SK-N-SH treated with all-trans-retinoic acid at 6 μM for 48 hours (cell line): ENCODE measurements around the gene IFNA6.

Experiments
- ARNTL ChIP-seq: fragments of 450-650 bp; formaldehyde crosslinking; IDR thresholded peaks from 2 replicates; pipeline ENCODE4 v1.5.0; 2020; ENCODE audit warnings: low read depth, mild to moderate bottlenecking, moderate library complexity, borderline replicate concordance
- CREB5 ChIP-seq: fragments of 250-450 bp; sonication (Bioruptor Pico); IDR thresholded peaks from 2 replicates; pipeline ENCODE4 v1.5.1; 2020; ENCODE audit warnings: low read depth, mild to moderate bottlenecking, moderate library complexity
- GLIS3 ChIP-seq: fragments of 250-450 bp; sonication (Bioruptor Pico); IDR thresholded peaks from 2 replicates; pipeline ENCODE4 v1.5.0; 2020; ENCODE audit warnings: mild to moderate bottlenecking, moderate library complexity
- PATZ1 ChIP-seq: fragments of 250-450 bp; sonication (Bioruptor Pico); IDR thresholded peaks from 2 replicates; pipeline ENCODE4 v1.8.0; 2020; ENCODE audit warnings: mild to moderate bottlenecking, moderate library complexity, borderline replicate concordance
- RARB ChIP-seq: fragments of 250-450 bp; sonication (Bioruptor Pico); IDR thresholded peaks from 2 replicates; pipeline ENCODE4 v1.8.0; 2021; ENCODE audit warnings: mild to moderate bottlenecking, moderate library complexity
- TOX ChIP-seq: fragments of 250-450 bp; sonication (Bioruptor Pico); IDR thresholded peaks from 2 replicates; pipeline ENCODE4 v1.8.0; 2021; ENCODE audit warnings: mild to moderate bottlenecking, moderate library complexity, borderline replicate concordance
- ZC3H10 ChIP-seq: fragments of 250-450 bp; sonication (Bioruptor Pico); IDR thresholded peaks from 2 replicates; pipeline ENCODE4 v1.5.1; 2021; ENCODE audit warnings: mild to moderate bottlenecking, moderate library complexity
- ZFP3 ChIP-seq: fragments of 250-450 bp; sonication (Bioruptor Pico); IDR thresholded peaks from 2 replicates; pipeline ENCODE4 v1.5.0; 2020; ENCODE audit warnings: mild to moderate bottlenecking, moderate library complexity
- ZFP30 ChIP-seq: fragments of 450-650 bp; formaldehyde crosslinking; IDR thresholded peaks from 2 replicates; pipeline ENCODE4 v1.5.0; 2022; ENCODE audit warnings: mild to moderate bottlenecking, moderate library complexity
- ZNF8 ChIP-seq: fragments of 450-650 bp; formaldehyde crosslinking; IDR thresholded peaks from 2 replicates; pipeline ENCODE4 v1.5.0; 2020; ENCODE audit warnings: mild to moderate bottlenecking, moderate library complexity

- no peak for TF ChIP-seq TOX
- TF ChIP-seq GLIS3 (CRISPR knock-in tag), result no peak
- no peak for TF ChIP-seq PATZ1 (CRISPR knock-in tag)
- no peak for TF ChIP-seq RARB (CRISPR knock-in tag)
- TF ChIP-seq ZFP3 (CRISPR knock-in tag), result no peak
- no peak for TF ChIP-seq ARNTL (CRISPR knock-in tag)
- TF ChIP-seq ZC3H10, result no peak
- no peak for TF ChIP-seq ZFP30 (CRISPR knock-in tag)
- TF ChIP-seq CREB5, result no peak
- TF ChIP-seq ZNF8 (CRISPR knock-in tag), result no peak
Observed at GRCh38 chr9:21398955-21399489, 48.3 kb upstream of the IFNA6 start.
